NCI-H2171 (cell line): Measurements from ENCODE around the gene MEIOB.
"Not testable (repeated sequence)": the region's sequence is repeated elsewhere in the genome, so short reads cannot be mapped to it uniquely, and the experiment has no call there.

ENCODE experiments used
- DNase-seq: peaks from one replicate; lab custom pipeline; 2025; lab: John Stamatoyannopoulos, UW

MEIOB gene

GRCh38 chr16:1877804-1878203 is 5.8 kb upstream of the MEIOB start:
- DNase-seq = no peak

GRCh38 chr16:1877089-1877488 is 5.1 kb upstream of the MEIOB start:
- DNase-seq = no peak

DNA sequence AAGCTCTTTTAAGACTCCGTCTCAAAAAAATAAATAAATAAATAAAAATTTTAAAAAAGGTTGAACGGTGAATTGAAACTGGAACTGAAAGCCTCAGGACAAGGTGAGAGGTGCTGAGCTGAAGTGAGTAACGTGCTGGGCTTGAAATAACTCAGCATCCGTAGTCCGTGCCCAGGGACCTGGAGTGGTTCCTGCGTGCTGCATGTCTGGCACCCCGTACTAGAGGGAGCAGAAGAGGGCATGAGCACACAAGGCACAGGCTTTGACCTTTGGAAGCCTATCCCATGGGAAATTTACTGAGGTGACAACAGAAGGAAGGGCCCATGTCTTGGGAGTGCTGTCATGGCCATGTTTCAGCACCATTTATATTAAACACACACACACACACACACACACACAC is 4.5 kb upstream of the MEIOB start:
- DNase-seq = no peak

- not testable (repeated sequence) for DNase-seq
These were observed 4.1 kb upstream of the MEIOB start for GRCh38 chr16:1876066-1876465.

DNA sequence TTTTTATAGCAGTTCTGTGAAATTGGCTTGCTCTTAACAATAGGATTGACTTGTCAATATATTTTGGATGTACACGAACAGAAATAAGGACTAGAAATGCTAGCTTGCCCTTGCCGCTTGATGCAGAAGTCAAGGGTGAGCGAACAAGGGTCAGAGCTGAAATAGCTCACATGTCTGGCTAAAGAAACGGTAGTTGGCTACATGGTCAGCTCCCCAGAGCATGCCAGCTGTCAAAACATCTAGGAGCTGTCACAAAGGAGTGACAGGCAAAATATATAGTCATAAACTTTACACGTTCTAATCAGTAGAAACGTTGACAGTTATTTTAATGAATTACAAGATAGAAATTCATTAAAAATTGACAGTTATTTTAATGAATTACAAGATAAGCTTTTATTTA is 2.9 kb upstream of the MEIOB start:
- DNase-seq = no peak

- DNase-seq = no peak
These were observed 1.4 kb downstream of the MEIOB start for GRCh38 chr16:1870365-1871082.

GRCh38 chr16:1865902-1866690 is 5.9 kb downstream of the MEIOB start:
- no peak for DNase-seq

DNA sequence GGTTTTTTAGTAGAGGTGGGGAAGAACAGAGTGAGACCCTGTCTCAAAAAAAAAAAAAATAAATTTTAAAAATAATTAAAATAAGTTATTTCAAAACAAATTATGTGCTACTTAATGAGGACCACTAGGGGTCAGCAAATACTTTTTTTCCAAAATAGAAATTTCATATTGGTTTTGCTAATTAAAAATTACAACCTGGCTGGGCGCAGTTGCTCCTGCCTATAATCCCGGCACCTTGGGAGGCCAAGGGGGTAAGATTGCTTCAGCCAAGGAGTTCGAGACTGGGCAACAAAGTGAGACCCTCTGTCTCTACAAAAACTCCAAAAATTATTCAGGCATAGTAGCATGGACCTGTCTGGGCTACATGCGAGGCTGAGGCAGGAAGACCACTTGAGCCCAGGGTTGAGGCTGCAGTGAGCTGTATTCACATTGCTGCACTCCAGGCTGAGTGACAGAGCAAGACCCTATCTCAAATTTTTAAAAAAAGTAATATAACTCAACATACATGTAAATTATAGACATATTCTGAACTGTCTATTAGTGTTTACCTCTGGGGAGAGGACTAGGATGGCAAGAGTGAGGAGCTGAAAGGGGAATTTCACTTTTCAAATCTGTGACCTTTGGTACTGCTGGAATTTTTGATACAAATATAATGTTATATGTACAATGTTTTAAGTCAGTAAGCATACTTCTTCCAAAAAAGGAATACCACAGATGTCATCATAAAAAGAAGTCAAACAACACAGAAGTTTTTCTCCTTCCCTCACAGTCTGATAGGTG is 8.1 kb downstream of the MEIOB start:
- no peak for DNase-seq

GRCh38 chr16:1862394-1862793 is 9.6 kb downstream of the MEIOB start:
- DNase-seq = no peak

- DNase-seq = no peak
These were observed 10.2 kb downstream of the MEIOB start for GRCh38 chr16:1861730-1862129.

- no peak for DNase-seq
These were observed 12.3 kb downstream of the MEIOB start for GRCh38 chr16:1859650-1860049.

DNA sequence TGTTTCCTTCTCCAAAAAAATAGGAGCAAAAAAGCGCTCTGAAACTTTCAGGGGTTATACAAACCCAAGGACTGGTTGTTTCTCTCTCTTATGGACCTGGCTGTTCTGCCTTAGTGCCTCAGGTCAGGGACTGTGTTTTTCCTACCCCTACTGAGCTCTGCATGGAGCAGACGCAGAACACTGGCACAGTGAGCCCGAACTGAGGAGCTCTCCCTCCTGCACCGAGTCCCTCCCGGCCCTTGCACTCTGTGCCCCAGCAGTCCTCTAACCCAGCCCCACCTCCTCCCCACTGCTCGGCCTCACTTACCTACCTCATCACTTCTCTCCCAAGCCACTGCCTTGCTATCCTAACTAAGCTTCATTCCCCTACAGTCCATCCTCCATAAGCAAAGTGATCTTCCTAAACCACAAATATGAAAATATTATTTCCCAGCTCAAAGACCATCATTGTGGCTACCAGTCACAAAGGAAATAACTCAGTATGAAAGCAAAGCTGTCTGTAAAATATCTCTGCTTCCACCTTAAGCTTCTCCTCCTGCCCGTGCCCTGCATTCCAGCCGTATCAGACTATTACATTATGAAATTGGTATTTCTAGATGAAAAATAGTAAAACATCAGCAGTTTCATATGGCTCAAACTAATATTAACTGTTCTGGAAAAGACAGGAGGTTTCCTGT is 13.6 kb downstream of the MEIOB start:
- DNase-seq = no peak

DNA sequence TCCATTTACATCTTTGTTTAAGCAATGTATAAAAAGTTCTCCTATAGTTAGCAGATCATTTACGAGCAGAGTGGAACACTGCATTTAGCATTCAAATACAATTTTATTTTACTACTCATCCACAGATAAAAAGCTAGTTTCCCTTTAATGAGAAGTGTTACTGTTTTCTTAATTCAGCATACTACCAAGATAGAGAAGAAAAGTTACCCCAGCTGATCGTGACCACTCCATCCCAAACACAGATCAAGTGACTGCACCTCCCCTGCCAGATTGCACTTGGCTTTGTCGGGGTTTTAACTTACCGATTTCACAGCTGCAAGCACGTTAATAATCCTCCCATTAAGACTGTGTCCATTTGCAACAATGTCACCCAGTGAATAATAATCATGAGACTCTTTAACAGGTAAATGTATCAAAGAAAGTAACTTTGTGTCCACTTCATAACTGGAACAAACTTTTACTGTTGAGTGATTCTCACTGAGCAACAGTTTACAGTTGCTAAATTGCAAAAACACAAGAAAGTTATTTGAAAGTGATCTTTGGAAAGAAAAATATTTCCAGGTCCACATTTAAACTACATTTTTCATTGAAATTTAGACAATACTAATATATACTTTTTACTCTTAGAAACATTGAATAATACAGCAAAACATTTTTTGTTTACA is 14.4 kb downstream of the MEIOB start:
- DNase-seq = no peak

DNA sequence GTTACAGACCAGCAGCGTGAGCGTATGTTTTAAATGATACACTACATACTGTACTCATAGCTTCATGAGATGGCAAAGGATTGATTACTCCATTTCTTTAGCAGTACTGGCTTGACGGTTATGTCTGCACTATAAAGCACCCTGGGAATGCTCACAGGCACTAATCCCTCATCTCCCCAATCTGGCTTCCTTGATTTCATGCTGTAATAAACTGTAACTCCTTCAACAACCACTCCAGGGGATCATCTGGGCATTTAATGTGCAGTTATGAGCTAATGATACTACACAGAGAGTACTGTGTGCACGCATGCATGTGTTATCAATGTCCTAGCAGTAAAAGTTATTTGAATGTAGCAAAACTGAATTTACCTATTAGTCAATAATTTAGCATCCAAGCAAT is 20.2 kb downstream of the MEIOB start:
- DNase-seq = no peak

GRCh38 chr16:1850981-1851380 is 21.0 kb downstream of the MEIOB start:
- DNase-seq = no peak

GRCh38 chr16:1846416-1846815 is 25.5 kb downstream of the MEIOB start:
- no peak for DNase-seq

DNA sequence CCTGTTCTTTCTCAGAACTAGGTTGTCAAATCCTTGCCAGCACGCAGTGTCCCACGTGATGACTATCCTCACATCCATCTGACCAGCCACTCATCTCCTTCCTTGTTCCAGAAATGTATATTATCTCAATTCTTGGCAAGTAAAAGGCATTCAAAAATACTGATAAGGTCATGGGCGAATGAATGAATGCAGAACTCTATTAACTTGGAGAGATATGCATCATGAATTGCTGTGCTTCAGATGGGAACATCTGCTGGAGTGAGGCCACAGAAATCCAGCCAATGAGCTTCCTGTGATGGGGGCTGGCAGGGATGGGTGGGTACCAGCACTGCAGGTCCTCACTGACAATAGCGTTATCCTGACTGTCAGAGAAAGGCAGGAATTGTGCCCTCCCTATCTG is 26.0 kb downstream of the MEIOB start:
- DNase-seq = no peak

DNA sequence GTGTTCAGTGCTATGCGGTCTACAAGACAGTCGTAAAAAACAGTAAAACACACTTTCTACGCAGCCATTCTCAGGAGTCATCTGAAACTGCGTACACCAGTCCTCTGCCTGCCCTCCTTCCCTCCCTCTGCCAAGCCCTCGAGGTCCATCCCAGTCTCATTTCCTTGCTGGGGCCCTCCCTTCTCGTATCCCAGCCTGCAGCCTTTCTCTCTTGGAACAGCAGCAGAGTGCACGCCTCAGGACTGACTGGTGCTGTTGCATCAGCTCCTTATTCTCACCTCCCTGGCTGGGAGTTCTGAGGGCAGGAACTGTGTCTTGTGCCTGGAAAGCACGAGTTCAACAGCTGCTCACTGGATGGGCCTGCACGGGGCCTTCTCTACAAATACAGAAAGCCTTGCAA is 32.4 kb downstream of the MEIOB start:
- DNase-seq = no peak

- DNase-seq = no peak
These were observed 37.9 kb downstream of the MEIOB start for GRCh38 chr16:1834096-1834495.

- no peak for DNase-seq
These were observed 39.0 kb downstream of the MEIOB start for GRCh38 chr16:1832838-1833454.
